GM12878 (cell line): ENCODE measurements around the gene CDYL2. TPM values are rescaled to one million over a fixed set of nuclear protein-coding genes. Genes with fewer than 3 reads are reported as not detected.

Experiments
- ATAC-seq: fragments of 200-7000 bp; cut with Tn5 transposase; 3 replicates; pipeline ENCODE4 v1.9.1; 2020; ENCODE audit warnings: mild to moderate bottlenecking, moderate library complexity
- BruUV-seq: library from RNA; stranded (reverse); fragments of 400-500 nt; replicated peaks from 2 replicates; lab custom pipeline; 2021; lab: Mats Ljungman, UMichigan
- CTCF ChIA-PET: fragments of 300-600 bp; sonication (Branson Sonifier 250); formaldehyde crosslinking; extraction: SDS; loops from one replicate; lab custom pipeline; 2021; ENCODE audit warnings: inconsistent platforms; lab: Yijun Ruan, JAX
- POLR2A ChIA-PET: fragments of 350-600 bp; formaldehyde crosslinking; extraction: SDS; loops from one replicate; lab custom pipeline; 2021; ENCODE audit warnings: inconsistent platforms; lab: Charles Lee
- RAD21 ChIA-PET: fragments of 300-600 bp; sonication (Branson Sonifier 250); formaldehyde crosslinking; loops from one replicate; lab custom pipeline; 2023; ENCODE audit warnings: antibody characterized with exemption; ENCODE audit not compliant: unreplicated experiment; lab: Charles Lee
- SMC1A ChIA-PET: fragments of 300-600 bp; sonication (Branson Sonifier 250); formaldehyde crosslinking; loops from one replicate; lab custom pipeline; 2023; ENCODE audit not compliant: unreplicated experiment, uncharacterized antibody; lab: Charles Lee
- DNase-seq: peaks from one replicate; pipeline ENCODE4 v3.0.0-alpha.2; 2011; ENCODE audit warnings: low read depth, low spot score
- FAIRE-seq: peaks from 3 replicates; lab custom pipeline; 2011; peaks lifted over from hg19 to GRCh38; lab: Jason Lieb, UNC
- H2AFZ ChIP-seq: 2 replicates; pipeline ENCODE4 v1.6.0; 2011; ENCODE audit warnings: low read depth, low read length, control low read depth; ENCODE audit not compliant: control insufficient read depth
- H3K27ac ChIP-seq: 2 replicates; pipeline ENCODE4 v1.5.1; 2011; ENCODE audit warnings: control low read depth; ENCODE audit not compliant: control insufficient read depth, insufficient read depth
- H3K27me3 ChIP-seq, 2 experiments: replicated peaks in 1 of 2; 2 replicates each; pipeline versions ENCODE4 v1.6.0 to v1.6.1; 2011; ENCODE audit warnings: low read length in 1 of 2; ENCODE audit not compliant: control insufficient read depth in 2 of 2, insufficient read depth in 2 of 2
- H3K36me3 ChIP-seq, 2 experiments: 2 replicates each; pipeline ENCODE4 v1.5.1; 2011; ENCODE audit warnings: low read length in 1 of 2; ENCODE audit not compliant: control insufficient read depth in 2 of 2, insufficient read depth in 2 of 2
- H3K4me1 ChIP-seq: 2 replicates; pipeline ENCODE4 v1.6.1; 2011; ENCODE audit warnings: mild to moderate bottlenecking, low read length, moderate library complexity, mixed read lengths; ENCODE audit not compliant: control insufficient read depth, insufficient read depth
- H3K4me2 ChIP-seq: 2 replicates; pipeline ENCODE4 v1.6.0; 2011; ENCODE audit warnings: control low read depth; ENCODE audit not compliant: control insufficient read depth, insufficient read depth
- H3K4me3 ChIP-seq: fragments of 200-600 bp; sonication (generic); 2 replicates; pipeline ENCODE4 v1.5.1; 2016
- H3K79me2 ChIP-seq: 2 replicates; pipeline ENCODE4 v1.6.0; 2011; ENCODE audit warnings: low read length; ENCODE audit not compliant: control insufficient read depth, insufficient read depth
- H3K9ac ChIP-seq: 2 replicates; pipeline ENCODE4 v1.8.0; 2011; ENCODE audit warnings: low read length, control low read depth, mixed read lengths; ENCODE audit not compliant: control insufficient read depth, insufficient read depth
- H3K9me3 ChIP-seq: replicated peaks from 3 replicates; pipeline ENCODE4 v1.5.1; 2011; ENCODE audit warnings: mild to moderate bottlenecking, low read length; ENCODE audit not compliant: control insufficient read depth, insufficient read depth
- H4K20me1 ChIP-seq: 2 replicates; pipeline ENCODE4 v1.6.0; 2011; ENCODE audit not compliant: control insufficient read depth, insufficient read depth
- CBFB ChIP-seq: IDR thresholded peaks from 2 replicates; pipeline ENCODE4 v1.6.1; 2016; ENCODE audit warnings: antibody characterized with exemption, low read depth
- EZH2 ChIP-seq: IDR thresholded peaks from 2 replicates; pipeline ENCODE4 v1.6.1; 2012; ENCODE audit warnings: low read depth, mild to moderate bottlenecking, control low read depth, inconsistent platforms, low read length, borderline replicate concordance; ENCODE audit not compliant: control insufficient read depth
- FOXK2 ChIP-seq: fragments of 450-650 bp; IDR thresholded peaks from 2 replicates; pipeline ENCODE4 v1.6.1; 2017; ENCODE audit warnings: mild to moderate bottlenecking, moderate library complexity
- NR2F1 ChIP-seq: fragments of 450-650 bp; conservative IDR thresholded peaks from 2 replicates; pipeline ENCODE4 v1.6.1; 2017; ENCODE audit warnings: mild to moderate bottlenecking
- RB1 ChIP-seq: fragments of 450-650 bp; formaldehyde crosslinking; IDR thresholded peaks from 2 replicates; pipeline ENCODE4 v1.6.1; 2017; ENCODE audit warnings: mild to moderate bottlenecking, borderline replicate concordance
- RBBP5 ChIP-seq: fragments of 200-600 bp; sonication (generic); conservative IDR thresholded peaks from 2 replicates; pipeline ENCODE4 v1.6.1; 2016
- SP1 ChIP-seq: IDR thresholded peaks from one replicate; pipeline ENCODE4 v1.6.1; 2011; ENCODE audit warnings: low read depth, low read length
- SUPT20H ChIP-seq: IDR thresholded peaks from 2 replicates; pipeline ENCODE4 v1.6.1; 2011; ENCODE audit warnings: low read depth, mild to moderate bottlenecking, low read length, moderate library complexity, borderline replicate concordance; ENCODE audit not compliant: control insufficient read depth
- TBL1XR1 ChIP-seq: IDR thresholded peaks from 2 replicates; pipeline ENCODE4 v1.6.1; 2012; ENCODE audit warnings: low read depth, low read length, improper control_type of control experiment
- ZSCAN29 ChIP-seq: fragments of 450-650 bp; IDR thresholded peaks from 2 replicates; pipeline ENCODE4 v1.6.1; 2017; ENCODE audit warnings: mild to moderate bottlenecking, moderate library complexity
- WGBS: methylation state at CpG from one replicate; pipeline ENCODE4 v1.1.6; 2016; ENCODE audit warnings: low lambda C conversion rate; ENCODE audit not compliant: insufficient replicate concordance, insufficient coverage; ENCODE audit errors: missing lambda C conversion rate; 5-methylcytosine and 5-hydroxymethylcytosine counted together
- in situ Hi-C: fragments of 300-500 bp; cut with MboI; formaldehyde crosslinking; loops from 9 replicates; pipeline ENCODE4 v1.14.3; 2018; ENCODE audit warnings: mixed read lengths
- intact Hi-C: fragments of 100-400 bp; cut with micrococcal nuclease; formaldehyde crosslinking; loops from one replicate; pipeline ENCODE4 v1.14.2; 2022; ENCODE audit not compliant: unreplicated experiment
- polyA plus RNA-seq, 11 experiments: library from polyadenylated mRNA; depleted of rRNA in 4 of 11; unstranded in 6 of 11; stranded (reverse) in 5 of 11; fragments of >200 nt; fragmentation: Nextera tagmentation in 4 of 11; fragmentation: Illumina TruSeq in 1 of 11; extraction: Ambion mirVana in 4 of 11; extraction: Trizol in 1 of 11; gene quantifications; 1 replicate in 1 of 11; 2 replicates in 10 of 11; pipeline versions ENCODE4 v1.2.1 to v1.2.3, GENCODE V29; 2011 to 2016; ENCODE audit warnings: inconsistent platforms in 2 of 11, missing spikeins in 2 of 11, low read depth in 1 of 11
- total RNA-seq, 4 experiments: library from RNA; depleted of rRNA in 3 of 4; stranded (reverse); fragments of >200 nt in 3 of 4; fragmentation: Illumina TruSeq in 1 of 4; extraction: Trizol in 1 of 4; gene quantifications; 2 replicates each; pipeline versions ENCODE4 v1.2.1 to v1.2.3, GENCODE V29; 2013 to 2021
- TF ChIP-seq, protein P1 (sequence below): IDR thresholded peaks from 2 replicates; pipeline ENCODE4 v1.6.1; 2011; ENCODE audit warnings: borderline replicate concordance, low read depth, mild to moderate bottlenecking, moderate library complexity, low read length; ENCODE audit not compliant: insufficient read depth, poor library complexity, severe bottlenecking
- TF ChIP-seq, protein P2 (sequence below): fragments of 450-650 bp; formaldehyde crosslinking; IDR thresholded peaks from 2 replicates; pipeline ENCODE4 v1.4.0; 2022; ENCODE audit warnings: mild to moderate bottlenecking, moderate library complexity

Gene CDYL2
- total and polyA plus RNA-seq, 10 of the 15 experiments (the other 5 are each of a cell fraction or from before 2014, with no cell fraction given) = 0.27 to 22.9 (median 3.9) TPM

DNA sequence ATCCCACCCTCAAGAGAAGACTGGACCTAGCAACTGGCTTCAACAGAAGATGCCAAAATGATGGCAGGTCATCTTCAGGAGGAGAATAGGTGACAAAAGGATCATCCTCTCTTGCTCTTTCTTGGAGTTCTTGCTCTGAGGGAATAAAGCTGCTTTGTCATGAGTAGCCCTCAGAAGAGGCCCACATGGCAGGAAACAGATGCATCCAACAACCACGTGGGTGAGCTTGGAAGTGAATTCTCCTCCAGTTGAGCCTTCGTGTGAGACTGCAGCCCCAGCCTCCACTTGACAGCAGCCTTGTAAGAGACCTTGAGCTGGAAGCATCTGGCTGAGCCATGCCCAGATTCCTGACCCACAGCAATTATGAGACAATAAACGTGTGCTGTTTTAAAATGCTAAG is 176.1 kb downstream of the CDYL2 start:
- Histone ChIP-seq H3K9ac (no peak overlapping the region), H3K27me3 (no peaks in the 10 kb centered on the region), H3K4me3 (no peak overlapping the region), H3K9me3 (no peaks in the 10 kb centered on the region; the same call in 1 of the 3 replicates), H4K20me1 (no peaks in the 10 kb centered on the region), H3K4me2 (no peak overlapping the region), H2AFZ (no peak overlapping the region), H3K4me1 (peaks cover 13% of the 10 kb centered on the region; the same call in 1 of the 2 replicates), H3K79me2 (no peaks in the 10 kb centered on the region), H3K36me3 (no peaks in the 10 kb centered on the region), H3K27ac (no peak overlapping the region)
- no peak for FAIRE-seq
- ATAC-seq = no peak
- SMC1A ChIA-PET = no interaction called here
- no peak for DNase-seq
- in situ Hi-C loops (no loop called here), intact Hi-C loops (no loop called here)
- TF ChIP-seq SP1 (no peak), SUPT20H (no peak)
- BruUV-seq = no TSS peak
- POLR2A ChIA-PET = no interaction called here
- RAD21 ChIA-PET = no interaction called here
- CTCF ChIA-PET = interaction anchor here (0.7 kb wide), 1 partner anchor 630 kb away, joined by 3 read pairs; no protein-coding TSS in a partner anchor
- WGBS = 60% methylated on average over 3 of the region's 3 CpGs

DNA sequence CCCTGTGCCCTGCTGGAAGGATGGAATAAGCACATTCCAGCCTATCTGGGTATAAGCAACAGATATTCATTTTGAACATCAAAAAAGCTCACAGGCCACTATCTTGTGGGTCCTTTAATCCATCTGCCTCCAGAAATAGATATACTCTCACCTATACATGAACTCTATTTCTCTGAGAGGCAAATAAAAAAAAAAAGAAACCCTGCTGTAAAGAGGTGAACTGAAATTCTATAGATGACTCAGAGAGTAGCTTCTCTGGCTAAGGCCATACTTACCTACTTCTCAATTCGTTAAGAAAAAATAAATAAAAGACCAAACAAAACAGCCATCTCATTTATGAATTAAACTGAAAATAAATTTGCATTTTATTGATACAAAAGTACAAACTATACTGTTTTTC is 177.3 kb downstream of the CDYL2 start:
- ChIA-PET CTCF (no interaction called here), SMC1A (no interaction called here), RAD21 (interaction anchor here (1.0 kb wide), 1 partner anchor 47 kb away, joined by 4 read pairs; no protein-coding TSS in a partner anchor), POLR2A (no interaction called here)
- Histone ChIP-seq H3K4me3 (no peak overlapping the region), H2AFZ (no peak overlapping the region), H3K36me3 (no peaks in the 10 kb centered on the region), H3K9me3 (no peaks in the 10 kb centered on the region; the same call in 1 of the 3 replicates), H4K20me1 (no peaks in the 10 kb centered on the region), H3K9ac (no peak overlapping the region), H3K4me1 (peaks cover 13% of the 10 kb centered on the region; the same call in 1 of the 2 replicates), H3K4me2 (no peak overlapping the region; the same call in 1 of the 2 replicates), H3K79me2 (no peaks in the 10 kb centered on the region), H3K27me3 (no peaks in the 10 kb centered on the region), H3K27ac (no peak overlapping the region)
- FAIRE-seq (no peak), DNase-seq (no peak), ATAC-seq (0 out of 3 replicates have a peak, but pooled peaks have one; percentile 26)
- no TSS peak for BruUV-seq
- WGBS = 0% methylated on average over 1 of the region's 1 CpG
- in situ Hi-C loops (no loop called here), intact Hi-C loops (no loop called here)
- TF ChIP-seq, protein P1, sequence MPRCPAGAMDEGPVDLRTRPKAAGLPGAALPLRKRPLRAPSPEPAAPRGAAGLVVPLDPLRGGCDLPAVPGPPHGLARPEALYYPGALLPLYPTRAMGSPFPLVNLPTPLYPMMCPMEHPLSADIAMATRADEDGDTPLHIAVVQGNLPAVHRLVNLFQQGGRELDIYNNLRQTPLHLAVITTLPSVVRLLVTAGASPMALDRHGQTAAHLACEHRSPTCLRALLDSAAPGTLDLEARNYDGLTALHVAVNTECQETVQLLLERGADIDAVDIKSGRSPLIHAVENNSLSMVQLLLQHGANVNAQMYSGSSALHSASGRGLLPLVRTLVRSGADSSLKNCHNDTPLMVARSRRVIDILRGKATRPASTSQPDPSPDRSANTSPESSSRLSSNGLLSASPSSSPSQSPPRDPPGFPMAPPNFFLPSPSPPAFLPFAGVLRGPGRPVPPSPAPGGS = no peak
- TF ChIP-seq, protein P2, sequence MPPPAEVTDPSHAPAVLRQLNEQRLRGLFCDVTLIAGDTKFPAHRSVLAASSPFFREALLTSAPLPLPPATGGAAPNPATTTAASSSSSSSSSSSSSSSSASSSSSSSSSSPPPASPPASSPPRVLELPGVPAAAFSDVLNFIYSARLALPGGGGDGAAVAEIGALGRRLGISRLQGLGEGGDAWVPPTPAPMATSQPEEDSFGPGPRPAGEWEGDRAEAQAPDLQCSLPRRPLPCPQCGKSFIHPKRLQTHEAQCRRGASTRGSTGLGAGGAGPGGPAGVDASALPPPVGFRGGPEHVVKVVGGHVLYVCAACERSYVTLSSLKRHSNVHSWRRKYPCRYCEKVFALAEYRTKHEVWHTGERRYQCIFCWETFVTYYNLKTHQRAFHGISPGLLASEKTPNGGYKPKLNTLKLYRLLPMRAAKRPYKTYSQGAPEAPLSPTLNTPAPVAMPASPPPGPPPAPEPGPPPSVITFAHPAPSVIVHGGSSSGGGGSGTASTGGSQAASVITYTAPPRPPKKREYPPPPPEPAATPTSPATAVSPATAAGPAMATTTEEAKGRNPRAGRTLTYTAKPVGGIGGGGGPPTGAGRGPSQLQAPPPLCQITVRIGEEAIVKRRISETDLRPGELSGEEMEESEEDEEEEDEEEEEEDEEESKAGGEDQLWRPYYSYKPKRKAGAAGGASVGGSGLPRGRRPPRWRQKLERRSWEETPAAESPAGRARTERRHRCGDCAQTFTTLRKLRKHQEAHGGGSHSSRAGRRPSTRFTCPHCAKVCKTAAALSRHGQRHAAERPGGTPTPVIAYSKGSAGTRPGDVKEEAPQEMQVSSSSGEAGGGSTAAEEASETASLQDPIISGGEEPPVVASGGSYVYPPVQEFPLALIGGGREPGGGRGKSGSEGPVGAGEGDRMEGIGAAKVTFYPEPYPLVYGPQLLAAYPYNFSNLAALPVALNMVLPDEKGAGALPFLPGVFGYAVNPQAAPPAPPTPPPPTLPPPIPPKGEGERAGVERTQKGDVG (CRISPR knock-in tag) = no peak
- TF ChIP-seq NR2F1 = no peak
- TF ChIP-seq TBL1XR1 = no peak
- no peak for TF ChIP-seq RB1
- TF ChIP-seq ZSCAN29 = no peak
- TF ChIP-seq RBBP5 = no peak
- TF ChIP-seq CBFB = no peak
- no peak for TF ChIP-seq SP1
- no peak for TF ChIP-seq FOXK2
- no peak for TF ChIP-seq EZH2
